Measurements from ENCODE around the gene EDC3.
"Not testable (repeated sequence)": the region's sequence is repeated elsewhere in the genome, so short reads cannot be mapped to it uniquely, and the experiment has no call there.

The EDC3 gene, protein sequence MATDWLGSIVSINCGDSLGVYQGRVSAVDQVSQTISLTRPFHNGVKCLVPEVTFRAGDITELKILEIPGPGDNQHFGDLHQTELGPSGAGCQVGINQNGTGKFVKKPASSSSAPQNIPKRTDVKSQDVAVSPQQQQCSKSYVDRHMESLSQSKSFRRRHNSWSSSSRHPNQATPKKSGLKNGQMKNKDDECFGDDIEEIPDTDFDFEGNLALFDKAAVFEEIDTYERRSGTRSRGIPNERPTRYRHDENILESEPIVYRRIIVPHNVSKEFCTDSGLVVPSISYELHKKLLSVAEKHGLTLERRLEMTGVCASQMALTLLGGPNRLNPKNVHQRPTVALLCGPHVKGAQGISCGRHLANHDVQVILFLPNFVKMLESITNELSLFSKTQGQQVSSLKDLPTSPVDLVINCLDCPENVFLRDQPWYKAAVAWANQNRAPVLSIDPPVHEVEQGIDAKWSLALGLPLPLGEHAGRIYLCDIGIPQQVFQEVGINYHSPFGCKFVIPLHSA

DNA sequence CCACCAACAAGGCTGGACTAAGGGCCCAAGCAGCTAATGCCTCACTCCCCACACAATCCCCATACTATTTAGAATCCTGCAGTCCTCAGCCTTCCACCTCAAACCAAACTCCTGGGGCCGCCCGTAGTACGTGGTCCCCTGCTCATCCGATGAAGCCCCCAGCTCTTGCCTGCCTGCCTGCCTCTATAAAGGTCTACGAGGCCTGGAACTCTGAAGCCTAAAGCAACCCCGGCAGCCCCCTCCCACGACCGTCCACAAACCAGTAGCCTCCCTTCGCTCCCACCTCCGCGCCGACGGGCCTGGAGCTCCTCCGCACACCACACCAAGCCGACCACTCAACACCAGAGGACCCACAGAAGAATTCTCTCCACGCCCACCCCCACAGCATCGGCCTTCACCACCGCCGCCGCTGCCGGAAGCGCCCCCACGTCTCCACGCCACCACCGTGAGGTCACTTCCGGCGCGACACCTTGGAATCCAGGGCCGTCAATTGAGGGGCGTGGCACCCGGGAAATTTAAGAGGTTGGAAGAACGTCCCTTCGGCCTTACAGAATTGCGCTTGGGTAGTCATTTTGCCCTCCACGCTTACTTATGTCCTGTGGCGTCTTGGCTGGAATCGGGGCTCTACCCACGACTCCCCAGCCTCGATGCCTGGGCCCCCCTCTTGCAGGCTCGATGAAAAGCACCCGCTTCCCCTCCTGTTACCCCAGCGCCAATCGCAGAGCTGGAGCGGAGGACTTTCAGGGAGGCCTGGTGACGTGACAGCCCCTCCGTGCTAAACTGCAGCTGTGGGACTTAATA, at the start of gene EDC3:
Gene EDC3, minus strand, starts transcription at position 428 of the 801 bp plus-strand sequence. CDS start 20,900 bp downstream, outside the sequence.
- peak; percentile 84 for DNase-seq

DNA sequence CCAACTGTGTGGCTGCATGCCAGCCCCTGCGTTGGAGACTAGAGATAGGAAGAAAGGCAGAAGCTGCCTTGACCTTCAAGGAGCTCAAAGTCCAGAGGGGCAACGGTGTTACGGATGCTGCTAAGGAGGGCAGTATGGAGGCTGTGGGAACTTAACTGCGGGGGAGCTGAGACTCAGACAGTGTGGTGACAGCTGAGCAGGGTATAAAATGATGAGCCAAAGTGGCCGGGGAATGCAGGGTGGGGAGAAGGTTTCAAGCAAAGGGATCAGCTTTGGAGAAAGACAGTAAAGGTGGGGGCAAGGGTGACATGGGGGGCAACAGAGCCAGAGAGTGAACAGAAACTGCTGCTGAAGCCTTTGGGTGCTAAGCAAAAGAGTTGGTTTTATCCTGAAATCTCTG, 46.6 kb upstream of the EDC3 start:
- DNase-seq: no peak

DNA sequence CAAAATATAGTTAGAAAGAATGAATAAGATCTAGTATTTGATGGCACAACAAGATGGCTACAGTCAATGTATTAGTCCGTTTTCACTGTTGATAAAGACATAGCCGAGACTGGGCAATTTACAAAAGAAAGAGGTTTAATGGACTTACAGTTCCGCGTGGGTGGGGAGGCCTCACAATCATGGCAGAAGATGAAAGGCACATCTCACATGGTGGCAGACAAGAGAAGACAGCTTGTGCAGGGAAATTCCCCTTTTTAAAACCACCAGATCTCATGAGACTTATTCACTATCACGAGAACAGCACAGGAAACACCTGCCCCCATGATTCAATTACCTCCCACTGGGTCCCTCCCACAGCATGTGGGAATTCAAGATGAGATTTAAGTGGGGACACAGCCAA, 42.4 kb upstream of the EDC3 start:
- not testable (repeated sequence) for DNase-seq

DNA sequence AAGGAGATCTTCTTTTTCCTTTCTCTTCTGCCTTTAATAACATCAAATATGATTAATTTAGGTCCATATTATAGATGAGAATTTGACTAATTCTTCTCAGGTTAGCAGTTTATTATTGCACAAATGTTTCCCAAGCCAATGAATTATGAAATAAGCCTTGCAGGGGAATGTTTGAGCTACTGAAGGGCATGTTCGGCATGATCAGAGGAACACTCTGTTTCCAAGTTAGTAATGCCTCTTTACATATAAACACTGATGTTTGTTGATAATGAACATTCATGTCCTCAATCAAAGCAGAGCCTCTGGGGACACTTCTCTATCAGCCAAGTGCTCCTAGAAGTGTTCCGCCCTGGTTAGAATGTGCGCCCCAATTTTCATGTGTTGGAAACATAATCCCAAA, 39.5 kb upstream of the EDC3 start:
- no peak for DNase-seq

DNA sequence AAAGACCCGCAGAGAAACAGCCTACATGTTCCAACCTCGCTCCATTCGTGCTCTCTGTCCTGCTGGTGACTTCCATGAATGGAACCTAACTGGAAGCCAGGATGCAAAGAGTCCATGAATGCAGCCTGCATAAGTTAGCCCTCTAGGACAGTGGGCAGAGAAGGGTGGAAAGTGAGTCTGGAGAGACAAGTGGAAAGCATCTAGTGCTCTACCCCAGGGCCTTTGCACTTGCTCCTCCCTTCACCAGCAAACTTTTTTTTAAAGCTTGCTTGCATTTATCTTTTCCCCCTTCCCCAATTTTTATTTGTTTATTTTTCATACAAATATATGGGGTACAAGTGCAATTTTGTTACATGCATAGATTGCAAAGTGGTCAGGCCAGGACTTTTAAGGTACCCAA, 37.4 kb upstream of the EDC3 start:
- no peak for DNase-seq

DNA sequence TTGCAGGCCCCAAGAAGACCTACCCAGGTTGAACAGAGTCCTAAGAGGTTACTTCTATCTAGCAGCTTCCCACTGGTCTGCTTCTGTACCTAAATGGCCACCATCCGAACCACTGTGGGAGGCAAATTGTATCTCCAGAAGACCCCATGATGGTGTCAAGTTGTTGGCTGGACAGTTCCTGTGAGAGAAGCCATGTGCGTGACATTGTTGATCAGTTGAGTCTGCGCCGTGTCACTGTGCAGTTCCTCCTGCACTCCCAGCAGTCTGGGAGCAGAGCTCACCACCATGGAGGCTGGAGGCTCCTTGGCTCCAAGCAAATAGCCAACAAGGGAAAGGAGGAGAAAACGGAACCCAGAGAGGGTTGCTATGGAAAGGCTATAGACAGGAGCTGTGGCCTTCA, 37.0 kb upstream of the EDC3 start:
- DNase-seq: no peak

DNA sequence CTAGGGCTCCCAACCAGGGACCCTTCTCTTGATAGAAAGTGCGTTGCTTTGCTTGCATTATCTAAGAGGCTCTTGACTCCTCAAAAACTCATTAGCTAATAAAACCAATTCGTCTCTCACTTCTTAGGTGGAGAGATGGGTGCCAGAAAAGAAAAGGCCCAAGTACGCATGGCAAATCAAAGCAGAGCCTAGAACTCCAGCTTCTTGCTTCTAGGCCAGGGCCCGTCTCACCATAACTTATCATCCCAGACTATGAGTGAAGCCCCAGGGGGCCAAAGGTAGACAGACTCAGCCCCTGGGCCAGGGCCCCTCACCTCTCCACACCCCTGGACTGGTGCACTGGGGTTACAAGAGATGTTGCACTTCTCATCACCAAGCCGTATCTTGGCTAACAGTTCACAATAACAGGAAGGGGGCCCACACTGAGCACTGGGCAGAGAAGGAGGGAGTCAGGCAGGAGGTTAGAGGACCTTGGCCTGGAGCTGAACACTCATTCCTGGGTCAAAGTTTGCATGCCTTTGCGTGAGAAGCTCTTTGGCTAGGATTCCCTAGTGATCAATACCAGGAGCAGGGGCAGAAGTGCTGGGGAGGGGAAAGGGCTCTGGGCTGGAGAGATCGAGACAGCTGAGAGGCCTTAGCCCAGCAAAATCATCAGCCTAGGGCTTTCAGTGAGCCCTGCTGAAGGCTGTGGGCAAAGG, 34.9 kb upstream of the EDC3 start:
- DNase-seq: no peak

DNA sequence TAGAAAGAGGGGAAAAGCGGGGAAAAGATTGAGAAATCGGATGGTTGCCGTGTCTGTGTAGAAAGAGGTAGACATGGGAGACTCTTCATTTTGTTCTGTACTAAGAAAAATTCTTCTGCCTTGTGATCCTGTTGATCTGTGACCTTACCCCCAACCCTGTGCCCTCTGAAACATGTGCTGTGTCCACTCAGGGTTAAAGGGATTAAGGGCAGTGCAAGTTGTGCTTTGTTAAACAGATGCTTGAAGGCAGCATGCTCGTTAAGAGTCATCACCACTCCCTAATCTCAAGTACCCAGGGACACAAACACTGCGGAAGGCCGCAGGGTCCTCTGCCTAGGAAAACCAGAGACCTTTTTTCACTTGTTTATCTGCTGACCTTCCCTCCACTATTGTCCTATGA, 33.5 kb upstream of the EDC3 start:
- not testable (repeated sequence) for DNase-seq

DNA sequence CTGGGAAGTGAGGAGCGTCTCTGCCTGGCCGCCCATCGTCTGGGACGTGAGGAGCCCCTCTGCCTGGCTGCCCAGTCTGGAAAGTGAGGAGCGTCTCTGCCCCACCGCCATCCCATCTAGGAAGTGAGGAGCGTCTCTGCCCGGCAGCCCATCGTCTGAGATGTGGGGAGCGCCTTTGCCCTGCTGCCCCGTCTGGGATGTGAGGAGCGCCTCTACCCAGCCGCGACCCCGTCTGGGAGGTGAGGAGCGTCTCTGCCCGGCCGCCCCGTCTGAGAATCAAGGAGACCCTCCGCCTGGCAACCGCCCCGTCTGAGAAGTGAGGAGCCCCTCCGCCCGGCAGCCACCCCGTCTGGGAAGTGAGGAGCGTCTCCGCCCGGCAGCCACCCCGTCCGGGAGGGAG, 32.9 kb upstream of the EDC3 start:
- DNase-seq: not testable (repeated sequence)

DNA sequence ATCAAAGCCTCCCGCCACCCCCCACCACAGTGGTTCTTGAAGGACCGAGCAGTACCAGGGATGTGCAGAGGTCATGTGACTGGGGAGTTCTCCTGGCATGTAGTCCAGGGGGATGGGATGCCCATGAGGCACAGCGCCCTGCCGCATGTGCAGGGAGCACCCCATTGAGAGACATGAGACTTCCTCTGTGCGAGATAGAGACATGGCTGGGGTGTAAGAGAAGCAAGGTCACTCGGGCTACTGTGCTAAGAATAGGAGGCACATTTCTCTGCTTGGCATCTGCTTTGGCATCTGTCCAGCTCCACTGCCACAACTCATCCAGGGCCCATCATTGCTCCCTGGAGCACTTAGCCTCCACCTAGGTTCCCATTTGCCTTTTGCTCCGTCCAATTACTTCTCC, 31.9 kb upstream of the EDC3 start:
- DNase-seq: no peak

DNA sequence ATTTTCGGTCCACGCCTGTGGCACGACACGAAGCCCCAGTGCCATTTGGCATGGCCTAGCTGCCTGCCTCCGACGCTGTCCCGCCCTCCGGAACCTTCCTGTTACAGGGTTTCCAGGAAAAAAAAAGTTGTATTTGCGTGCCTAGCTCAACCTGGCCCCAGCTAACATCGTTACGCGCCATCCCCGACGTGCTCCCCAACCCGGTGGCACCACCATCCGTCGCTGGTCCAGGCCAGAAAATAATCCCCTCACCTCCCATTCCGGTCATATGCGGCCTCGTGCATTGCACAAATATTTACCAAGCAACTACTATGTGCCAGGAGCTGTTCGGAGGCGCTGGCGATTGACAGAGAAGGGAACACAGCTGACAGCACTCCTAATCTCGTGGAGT, 30.9 kb upstream of the EDC3 start:
- peak; percentile 26 for DNase-seq

DNA sequence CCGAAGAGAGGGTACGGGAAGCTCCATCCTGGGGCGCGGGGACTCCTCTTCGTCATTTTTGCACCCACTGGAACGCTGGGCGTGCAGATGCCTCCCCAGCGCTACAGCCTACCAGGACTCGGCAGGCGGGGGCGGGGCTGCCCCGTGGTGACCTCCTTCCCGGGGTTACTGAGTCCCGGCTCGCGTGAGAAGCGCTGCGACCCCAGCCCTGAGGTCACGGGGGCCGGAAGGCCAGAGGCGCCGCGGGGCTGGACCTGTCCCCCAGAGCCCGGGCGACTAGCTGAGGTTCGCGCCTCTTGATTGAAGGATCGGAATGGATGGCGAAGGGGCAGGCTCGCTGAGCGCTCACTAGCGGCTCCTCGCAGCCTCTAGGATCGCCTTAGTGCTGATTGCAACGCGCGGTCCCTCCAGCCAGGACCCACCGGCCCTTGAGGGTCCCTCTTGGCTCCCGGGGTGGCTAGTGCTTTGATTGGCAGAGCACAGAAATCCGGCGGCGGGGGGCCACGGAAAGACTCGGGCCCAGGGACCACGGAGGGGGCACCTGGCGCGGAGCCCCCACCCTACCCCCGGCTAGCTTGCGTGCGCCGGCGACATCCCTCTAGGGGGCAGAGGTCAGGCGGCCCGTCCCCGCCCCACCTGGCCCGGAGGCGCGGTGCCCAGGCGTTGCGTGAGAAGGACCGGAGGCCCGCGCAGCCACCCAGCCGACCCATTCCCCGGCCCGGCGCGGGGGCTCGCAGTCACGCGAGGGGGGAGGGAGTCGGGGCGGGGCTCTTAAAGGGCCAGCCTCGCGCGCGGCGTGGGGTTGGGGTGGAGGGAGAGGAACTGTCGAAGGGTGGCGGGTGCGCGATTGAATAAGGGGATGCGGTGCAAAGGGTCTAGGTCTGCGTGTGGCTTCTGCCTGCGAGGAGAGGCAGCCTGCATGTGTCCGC, 30.3 kb upstream of the EDC3 start:
- DNase-seq: peak; percentile 50

DNA sequence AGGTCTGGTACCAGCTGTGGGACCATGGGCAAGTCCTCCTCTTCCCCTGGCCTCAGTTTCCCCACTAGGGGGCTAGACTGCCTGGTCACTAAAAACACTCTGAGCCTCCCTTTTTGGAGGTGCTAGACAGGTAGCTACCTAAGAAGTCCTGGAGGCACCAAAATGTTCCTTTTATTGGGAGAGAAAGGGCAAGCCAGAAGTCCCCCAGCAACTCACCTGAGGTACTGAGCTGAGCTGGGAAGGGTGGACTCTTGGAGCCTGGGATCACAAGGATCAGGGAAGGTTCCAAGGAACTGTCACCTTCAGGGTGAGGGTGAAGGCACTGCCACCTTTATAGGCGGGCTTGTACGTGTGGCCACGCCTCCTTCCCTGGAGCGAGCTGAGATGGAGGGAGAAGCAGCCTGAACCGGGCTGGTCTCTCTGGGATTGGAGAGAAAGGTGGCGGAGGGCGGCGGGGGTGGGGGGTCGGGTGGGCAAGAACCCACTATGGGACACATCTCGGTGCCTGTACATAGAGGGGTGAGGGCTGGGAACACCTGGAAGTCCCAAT, 29.5 kb upstream of the EDC3 start, which contains the start of gene CYP1A1:
Gene CYP1A1, minus strand, starts transcription at position 304 of the 550 bp plus-strand sequence. CDS start 2,431 bp downstream, outside the sequence.
- DNase-seq: peak; percentile 18

DNA sequence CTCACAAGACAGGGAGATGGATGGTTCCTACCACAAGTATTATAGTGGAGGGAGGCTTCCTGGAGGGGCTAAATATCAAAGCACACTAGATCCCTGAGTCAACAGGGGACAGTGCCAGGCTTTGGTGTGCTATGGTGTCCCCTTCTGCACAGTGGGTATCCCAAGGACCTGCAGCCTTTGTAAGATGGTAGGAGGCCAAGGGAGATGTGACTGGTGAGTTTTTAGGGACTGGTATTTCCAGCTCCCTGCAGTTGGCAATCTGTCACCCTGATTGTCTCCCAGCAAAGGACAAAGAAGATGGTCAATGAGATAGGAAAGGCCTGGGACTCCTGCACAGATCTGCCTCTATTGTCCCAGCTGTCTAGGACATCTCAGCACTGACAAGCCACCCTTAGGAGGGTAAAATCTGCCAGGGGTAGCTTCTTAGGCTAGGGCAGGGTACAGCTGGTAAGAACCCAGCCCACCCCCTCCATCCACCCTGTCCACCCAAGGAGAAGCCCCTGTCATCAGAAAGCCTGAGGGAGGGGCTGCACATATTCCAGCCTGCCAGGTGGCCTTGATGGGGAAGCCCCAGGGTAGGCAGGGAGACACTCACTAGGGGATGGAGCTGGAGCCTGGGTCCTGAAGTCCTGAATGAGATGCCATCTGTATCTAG, 28.9 kb upstream of the EDC3 start:
- no peak for DNase-seq

DNA sequence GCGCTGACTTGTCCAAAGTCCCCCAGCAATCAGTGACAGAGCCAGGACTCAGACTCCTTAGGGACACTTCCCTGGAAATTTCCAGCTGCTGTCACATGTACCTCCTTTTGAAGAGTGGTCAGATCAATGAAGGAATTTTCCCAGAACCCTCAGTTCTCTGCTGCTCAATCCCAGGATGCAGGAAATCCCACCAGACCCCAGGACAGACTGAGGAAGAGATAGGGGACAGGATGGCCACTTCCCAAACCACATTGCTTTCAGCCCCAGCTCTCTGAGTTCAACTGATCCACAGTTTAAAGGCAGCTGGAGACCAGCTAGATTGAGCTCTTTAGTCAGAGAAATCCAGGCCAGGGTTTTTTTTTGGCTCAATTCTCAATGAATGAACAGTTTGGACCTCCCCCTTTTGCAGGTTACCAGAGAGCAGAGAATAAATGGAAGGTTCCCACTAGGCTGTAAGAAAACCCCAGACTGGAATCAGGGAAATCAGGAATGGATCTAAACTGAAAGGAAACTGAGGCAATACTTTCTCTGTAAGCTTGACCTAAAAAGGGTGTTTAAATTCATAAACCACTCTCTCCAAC, 28.0 kb upstream of the EDC3 start:
- peak; percentile 21 for DNase-seq

DNA sequence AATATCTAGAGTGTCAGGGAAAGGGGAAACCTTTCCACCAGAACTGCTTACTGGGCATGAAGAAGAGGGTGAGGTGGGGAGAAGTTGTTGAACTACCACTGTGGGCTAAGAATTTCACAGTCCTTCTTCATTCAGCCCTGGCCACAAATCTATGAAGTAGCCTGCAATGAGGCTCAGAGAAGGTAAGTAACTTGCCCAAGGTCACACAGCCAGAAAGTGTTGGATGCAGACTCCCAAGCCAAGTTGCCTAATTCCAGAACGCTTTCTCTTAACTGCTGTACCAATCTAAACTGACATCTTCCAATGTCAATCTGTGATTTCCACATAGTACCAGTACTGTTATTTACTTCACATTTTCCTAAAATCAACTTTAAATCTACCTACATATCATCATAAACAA, 27.4 kb upstream of the EDC3 start:
- DNase-seq: no peak

DNA sequence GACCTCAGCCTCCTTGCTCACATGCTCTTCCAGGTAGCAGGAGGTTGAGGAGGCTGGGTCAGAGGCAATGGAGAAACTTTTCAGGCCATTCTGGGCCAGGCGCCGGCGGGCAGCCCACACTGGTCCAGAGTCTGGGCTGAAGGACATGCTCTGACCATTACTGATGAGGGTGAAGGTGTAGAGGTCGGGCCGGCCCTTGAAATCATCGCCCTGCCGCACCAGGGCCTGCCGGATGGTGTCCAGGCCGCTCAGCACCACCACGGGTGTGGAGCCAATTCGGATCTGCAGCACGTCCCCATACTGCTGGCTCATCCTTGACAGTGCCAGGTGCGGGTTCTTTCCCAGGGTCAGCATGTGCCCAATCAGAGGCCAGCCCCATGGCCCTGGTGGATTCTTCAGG, 26.8 kb upstream of the EDC3 start:
- no peak for DNase-seq

DNA sequence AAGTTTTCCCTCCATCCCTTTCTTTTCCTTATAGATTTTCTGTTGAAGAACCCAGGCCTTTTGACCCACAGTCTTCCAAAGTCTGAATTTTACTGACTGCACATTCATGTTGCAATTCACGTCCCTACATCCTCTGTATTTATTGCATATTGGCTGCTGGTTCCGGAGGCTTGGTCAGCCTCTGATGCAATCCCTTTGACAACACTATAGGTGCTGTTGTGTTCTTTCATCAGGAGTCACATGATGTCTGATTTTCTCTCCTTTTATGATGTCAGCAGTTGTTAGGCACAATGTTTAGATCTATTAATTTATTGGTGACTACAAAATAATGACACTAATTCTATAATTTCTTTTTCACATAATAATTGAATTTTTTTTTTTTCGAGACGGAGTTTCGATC, 20.8 kb upstream of the EDC3 start:
- DNase-seq: no peak

DNA sequence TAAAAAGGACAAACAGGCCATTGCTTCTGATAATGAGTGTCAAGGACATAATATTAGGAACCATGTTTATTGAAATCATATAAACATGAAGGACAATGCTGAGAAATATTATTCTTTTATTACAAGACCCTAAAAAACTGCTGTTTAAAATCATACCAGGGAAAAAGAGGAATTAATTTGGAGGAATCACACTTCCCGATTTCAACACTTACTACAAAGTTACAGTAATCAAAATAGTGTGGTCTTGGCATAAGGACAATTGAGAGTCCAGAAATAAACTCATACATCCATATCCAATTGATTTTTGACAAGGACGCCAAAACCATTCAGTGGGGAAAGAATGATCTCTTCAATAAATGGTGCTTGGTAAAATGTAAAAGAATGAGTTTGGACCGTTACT, 16.5 kb upstream of the EDC3 start:
- no peak for DNase-seq

DNA sequence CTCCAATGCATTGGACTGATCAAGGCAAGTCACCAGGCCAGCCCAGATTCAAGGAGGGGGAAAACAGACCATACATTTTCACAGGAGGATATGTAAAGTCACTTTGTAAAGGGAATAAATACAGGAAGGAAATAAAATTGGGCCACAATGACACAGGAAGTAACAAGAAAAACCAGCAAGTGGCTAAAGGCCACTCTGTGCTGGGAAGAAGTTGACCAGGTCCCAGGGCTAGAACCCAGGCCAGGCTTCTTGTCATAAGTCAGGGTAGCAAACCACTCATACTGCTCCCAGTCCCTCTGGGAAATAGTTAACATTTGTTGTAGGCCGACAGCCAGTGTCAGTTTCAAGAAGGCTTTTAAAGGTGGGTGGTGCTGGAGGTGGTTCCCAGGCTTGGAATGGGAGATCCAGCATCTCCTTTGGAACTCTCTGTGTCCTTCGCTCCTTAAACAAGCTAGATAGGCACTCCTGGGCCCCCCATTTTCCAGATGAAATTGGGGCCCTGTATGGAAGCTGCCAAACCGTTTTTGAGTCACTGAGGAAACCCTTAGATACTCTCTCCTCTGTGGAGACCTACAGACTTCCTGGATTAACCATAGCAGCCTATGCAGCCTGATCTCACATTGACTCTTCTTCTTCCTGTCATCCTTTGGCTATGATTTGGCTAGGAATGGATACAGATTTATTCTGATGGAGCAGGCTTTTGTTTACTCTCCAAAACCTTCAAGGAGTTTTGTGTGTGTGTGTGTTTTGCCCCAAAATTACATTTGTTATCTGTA, 14.7 kb upstream of the EDC3 start:
- no peak for DNase-seq

Measured in activated CD4-positive, alpha-beta T cell treated with anti-CD3 and anti-CD28 coated beads, Interleukin-2, amount 50 U/mL, for 16 hours (primary cell).